T-helper 1 cell (primary cell): Measurements from ENCODE around the gene SLC2A8.

Source experiments
- DNase-seq, 5 donors: peaks; one replicate each; pipeline ENCODE4 v3.0.0-alpha.2; 2012 to 2020

Gene SLC2A8

DNA sequence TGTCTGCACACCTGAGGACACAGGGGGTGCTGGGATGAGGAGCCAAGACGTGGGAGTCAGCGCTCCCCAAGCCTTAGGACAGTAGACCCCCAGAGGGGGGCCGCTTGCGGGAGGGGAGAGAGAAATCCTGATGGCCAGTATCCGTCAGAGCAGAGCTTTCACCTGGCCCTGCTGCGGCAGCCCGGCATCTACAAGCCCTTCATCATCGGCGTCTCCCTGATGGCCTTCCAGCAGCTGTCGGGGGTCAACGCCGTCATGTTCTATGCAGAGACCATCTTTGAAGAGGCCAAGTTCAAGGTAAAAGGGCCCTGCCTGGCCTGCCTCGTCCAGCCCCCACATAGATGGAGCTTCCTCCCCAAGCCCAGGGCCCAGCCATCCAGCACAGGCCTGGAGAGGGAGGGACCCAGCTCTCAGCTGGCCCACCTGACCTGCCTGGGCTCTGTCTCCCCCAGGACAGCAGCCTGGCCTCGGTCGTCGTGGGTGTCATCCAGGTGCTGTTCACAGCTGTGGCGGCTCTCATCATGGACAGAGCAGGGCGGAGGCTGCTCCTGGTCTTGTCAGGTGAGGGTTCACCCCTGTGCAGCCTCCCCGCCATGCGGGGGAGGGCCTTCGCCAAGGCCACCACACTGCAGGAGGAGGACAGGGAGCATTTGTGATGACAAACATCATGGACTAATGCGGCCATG, 6.7 kb downstream of the SLC2A8 start:
- DNase-seq = no peak

GRCh38 chr9:127404631-127405030, 7.7 kb downstream of the SLC2A8 start:
- no peak for DNase-seq

- DNase-seq = no peak
These were observed 8.6 kb downstream of the SLC2A8 start for GRCh38 chr9:127405344-127406125.

- no peak for DNase-seq
These were observed 10.0 kb downstream of the SLC2A8 start for GRCh38 chr9:127406799-127407491.

DNA sequence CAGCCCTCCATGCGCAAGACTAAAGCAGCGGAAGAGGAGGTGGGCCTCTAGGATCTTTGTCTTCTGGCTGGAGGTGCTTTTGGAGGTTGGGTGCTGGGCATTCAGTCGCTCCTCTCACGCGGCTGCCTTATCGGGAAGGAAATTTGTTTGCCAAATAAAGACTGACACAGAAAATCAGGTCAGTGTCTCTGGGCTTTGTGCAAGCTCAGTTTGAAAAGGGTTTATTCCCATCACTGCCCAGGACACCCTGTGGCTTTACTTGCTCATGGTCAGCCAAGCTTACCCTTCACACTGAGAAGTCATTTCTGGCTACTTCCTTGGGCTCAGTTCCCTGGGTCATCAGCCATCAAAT, 10.5 kb downstream of the SLC2A8 start:
- no peak for DNase-seq

GRCh38 chr9:127411122-127411521, 14.2 kb downstream of the SLC2A8 start:
- no peak for DNase-seq

DNA sequence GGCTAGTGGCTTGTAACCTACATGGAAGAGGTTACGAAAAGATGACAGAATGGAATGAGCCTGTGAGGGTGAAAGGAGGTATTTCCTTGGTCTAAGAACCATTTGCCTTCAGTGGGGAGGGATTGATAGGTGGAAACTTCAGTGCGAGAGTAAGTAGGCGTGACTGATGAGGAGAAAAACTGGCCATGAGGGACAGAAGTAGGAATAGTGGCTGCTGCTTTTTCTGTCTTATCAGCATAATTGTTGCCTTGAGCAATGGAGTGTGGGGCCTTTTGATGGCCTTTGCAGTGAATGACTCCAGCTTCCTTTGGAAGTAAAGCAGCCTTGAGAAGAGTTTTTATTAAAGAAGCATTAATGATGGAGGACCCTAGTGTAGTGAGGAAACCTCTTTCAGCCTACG, 18.2 kb downstream of the SLC2A8 start:
- no peak for DNase-seq

- no peak for DNase-seq
These were observed 18.7 kb downstream of the SLC2A8 start for GRCh38 chr9:127415657-127416056.

DNA sequence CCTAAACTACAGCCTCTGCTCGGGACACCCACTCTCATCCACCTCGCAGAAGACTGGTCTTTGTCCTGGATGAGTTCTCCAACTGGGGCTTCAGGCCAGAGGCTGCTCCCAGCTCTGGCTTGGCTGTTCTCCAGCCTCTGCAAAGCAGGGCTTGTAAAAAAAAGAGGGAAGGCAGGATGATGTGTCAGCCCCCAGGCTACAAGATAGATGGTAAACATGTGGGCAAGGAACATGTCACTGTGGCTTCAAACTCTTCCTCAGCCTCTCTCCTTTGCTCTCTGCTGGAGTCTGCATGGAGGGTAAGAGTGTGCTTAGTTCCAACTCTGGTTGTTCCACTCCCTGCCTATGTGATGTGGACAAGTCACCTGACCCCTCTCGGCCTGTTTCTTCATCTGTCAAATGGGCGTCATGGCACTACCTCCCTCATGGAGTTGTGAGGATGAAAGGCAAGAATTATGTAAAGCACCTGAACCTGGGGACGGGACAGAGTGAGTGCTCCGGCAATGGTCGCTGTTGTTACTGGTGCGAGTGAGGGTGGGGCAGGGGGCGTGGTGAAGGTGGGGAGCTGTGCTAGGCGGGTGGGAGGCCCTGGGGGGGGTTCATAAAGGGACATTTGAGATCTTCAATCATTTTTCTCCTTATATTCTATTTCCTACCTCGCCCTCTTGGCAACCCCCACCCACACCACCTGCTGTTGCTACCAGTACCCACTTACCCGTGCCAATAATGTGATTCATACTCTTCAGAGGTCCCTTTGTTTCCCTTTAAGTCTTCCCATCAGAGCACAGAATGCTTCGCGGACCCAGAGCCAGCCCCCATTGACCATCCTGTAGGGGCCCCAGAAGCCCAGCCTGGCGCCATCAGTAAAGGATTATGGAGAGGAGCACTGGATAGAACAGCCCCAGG, 20.4 kb downstream of the SLC2A8 start:
- no peak for DNase-seq

- DNase-seq = peak in 2 of 5 donors; percentile 28 to 32
These were observed 21.1 kb downstream of the SLC2A8 start for GRCh38 chr9:127418037-127418471.

DNA sequence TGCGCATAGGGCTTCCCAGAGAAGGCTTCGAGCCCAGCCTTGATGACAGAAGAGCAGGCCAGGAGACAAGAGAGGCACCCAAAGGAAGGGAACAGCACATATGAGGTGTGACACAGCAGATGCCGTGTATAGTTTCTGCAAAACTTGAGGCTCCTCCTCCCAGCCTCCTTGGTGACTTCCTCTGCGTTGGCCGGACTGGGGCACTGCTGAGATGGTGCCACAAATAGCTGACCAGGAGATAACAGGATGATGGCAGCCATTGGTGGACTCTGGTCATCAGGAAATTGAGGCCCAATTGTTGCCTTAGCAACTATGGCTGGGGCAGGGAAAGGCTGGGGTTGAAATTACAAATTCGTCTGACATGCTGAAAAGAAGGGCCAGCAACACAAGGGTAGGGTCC, 22.4 kb downstream of the SLC2A8 start:
- no peak for DNase-seq

- DNase-seq = no peak
These were observed 24.1 kb downstream of the SLC2A8 start for GRCh38 chr9:127421057-127421456.

- no peak for DNase-seq
These were observed 25.3 kb downstream of the SLC2A8 start for GRCh38 chr9:127422133-127422782.

DNA sequence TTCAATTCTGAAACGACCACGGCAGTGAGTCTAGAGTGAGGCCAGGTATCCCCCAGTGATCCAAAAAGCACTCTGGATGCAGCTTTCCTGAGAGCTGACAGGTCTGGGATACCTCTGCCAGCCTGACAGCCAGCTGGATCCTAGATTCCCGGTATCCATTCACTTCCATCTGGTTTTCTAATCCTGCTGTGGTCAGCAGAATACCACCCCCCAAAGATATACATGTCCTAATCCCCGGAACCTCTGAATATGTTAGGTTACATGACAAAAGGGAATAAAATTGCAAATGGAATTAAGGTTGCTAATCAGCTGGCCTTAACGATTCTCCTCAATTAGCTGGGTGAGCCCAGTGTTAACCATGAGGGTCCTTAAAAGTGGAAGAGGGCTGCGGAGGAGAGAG, 25.8 kb downstream of the SLC2A8 start:
- no peak for DNase-seq

DNA sequence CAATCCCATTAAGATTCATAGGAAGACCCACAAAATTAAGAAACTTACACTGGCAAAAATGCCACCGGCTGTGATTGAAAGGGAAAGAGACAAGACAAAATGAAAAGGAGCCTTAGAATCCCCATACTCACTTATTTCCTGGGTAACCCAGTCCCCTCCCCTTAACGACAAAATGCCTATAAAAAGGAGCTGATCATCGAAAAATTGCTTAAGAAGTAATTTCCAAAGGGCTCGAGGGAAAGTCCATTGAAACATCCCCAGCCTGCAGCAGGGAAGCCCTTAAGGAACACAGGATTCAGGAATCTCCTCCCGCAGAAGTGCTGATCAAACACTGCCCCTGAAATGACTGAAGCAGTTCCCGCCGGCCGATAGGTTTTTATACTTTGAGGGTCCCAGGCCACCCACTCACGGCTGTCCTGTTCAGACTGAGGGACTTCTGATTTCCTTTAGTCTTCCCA, 26.5 kb downstream of the SLC2A8 start:
- no peak for DNase-seq

DNA sequence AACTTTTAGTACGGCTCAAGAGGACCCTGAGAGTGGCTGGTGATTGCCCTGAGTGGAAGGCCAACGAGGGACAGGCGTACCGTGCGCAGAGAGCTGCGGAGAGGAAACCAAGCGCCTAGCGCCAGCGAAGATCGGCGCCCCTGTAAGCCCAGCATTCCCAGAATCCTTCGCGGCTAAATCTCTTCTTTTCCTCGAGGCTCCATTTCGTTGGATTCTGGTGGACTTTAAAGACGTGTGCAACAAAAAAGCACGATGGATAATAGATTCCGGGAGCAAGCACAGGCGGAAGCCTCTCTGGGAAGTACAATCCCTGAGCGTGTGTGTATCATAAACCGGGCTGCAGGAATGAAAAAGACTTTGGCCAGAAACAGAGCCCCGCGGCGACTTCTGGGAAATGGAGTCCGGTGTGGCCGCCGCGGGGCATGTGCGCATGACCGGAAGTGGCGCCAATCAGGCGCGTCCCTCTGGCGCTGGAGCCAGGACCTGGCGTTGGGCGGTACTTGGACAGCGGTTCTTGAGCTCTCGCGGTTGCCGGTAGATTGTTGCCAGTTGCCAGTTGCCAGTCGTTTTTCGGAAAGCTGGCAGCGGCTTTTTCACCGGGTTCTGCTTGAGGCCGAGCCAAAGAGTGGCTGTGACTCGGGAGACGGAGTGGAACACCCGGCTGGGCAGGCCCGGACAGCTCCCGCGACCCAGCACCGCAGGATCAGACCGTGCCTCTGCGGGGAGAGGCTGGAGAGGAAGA, 27.1 kb downstream of the SLC2A8 start, which contains the start of gene ZNF79:
TSS of gene ZNF79 (plus strand) at position 449 of the 742 bp plus-strand sequence. CDS start 406 bp downstream, outside the sequence.
- peak; percentile 82 to 93 (median 86) for DNase-seq

GRCh38 chr9:127424676-127424999, 27.7 kb downstream of the SLC2A8 start:
- peak in 2 of 5 donors; percentile 19 to 45 for DNase-seq

- peak in 1 of 5 donors; percentile 69 for DNase-seq
These were observed 29.8 kb downstream of the SLC2A8 start for GRCh38 chr9:127426756-127427155.

- no peak for DNase-seq
These were observed 31.4 kb downstream of the SLC2A8 start for GRCh38 chr9:127428348-127428747.

- DNase-seq = no peak
These were observed 33.4 kb downstream of the SLC2A8 start for GRCh38 chr9:127430415-127430814.
